Adrenal gland (tissue), 12 donors: Measurements from ENCODE around the gene APBA2. TPM values are rescaled to one million over a fixed set of nuclear protein-coding genes. Genes with fewer than 3 reads are reported as not detected.

Experiments
- DNase-seq, 7 donors: peaks; one replicate each; pipeline ENCODE4 v3.0.0-alpha.2; 2019 to 2020
- H3K27ac ChIP-seq, 5 donors: fragments of 200-600 bp; sonication (generic) in 4 of 5; 1 replicate in 3 of 5; 2 replicates in 2 of 5; pipeline versions ENCODE4 v1.5.1 to v1.8.0; 2016 to 2020; ENCODE audit warnings: mild to moderate bottlenecking in 1 of 5
- H3K27me3 ChIP-seq: fragments of 200-600 bp; 2 replicates; pipeline ENCODE4 v1.8.0; 2021
- H3K36me3 ChIP-seq, 2 donors: fragments of 200-600 bp; replicated peaks in 1 of 2; 1 replicate in 1 of 2; 2 replicates in 1 of 2; pipeline versions ENCODE4 v1.5.1 to v1.8.0; 2018 to 2022
- H3K4me1 ChIP-seq, 2 donors: fragments of 200-600 bp; replicated peaks in 1 of 2; 1 replicate in 1 of 2; 2 replicates in 1 of 2; pipeline versions ENCODE4 v1.5.1 to v1.8.0; 2018 to 2021
- H3K4me3 ChIP-seq, 4 donors: fragments of 200-600 bp; sonication (generic) in 3 of 4; one replicate each; pipeline ENCODE4 v1.5.1; 2016 to 2018
- H3K9me3 ChIP-seq, 3 donors: fragments of 200-600 bp; sonication (generic) in 1 of 3; replicated peaks in 1 of 3; 1 replicate in 2 of 3; 2 replicates in 1 of 3; pipeline versions ENCODE4 v1.5.1 to v1.8.0; 2016 to 2021
- CTCF ChIP-seq, 6 experiments: fragments of 450-650 bp in 4 of 6; fragments of 200-600 bp in 2 of 6; sonication (generic) in 1 of 6; IDR thresholded peaks; 1 replicate in 5 of 6; 2 replicates in 1 of 6; pipeline versions ENCODE4 v1.5.1 to v1.8.0; 2016 to 2021; ENCODE audit warnings: antibody characterized with exemption in 6 of 6, mild to moderate bottlenecking in 2 of 6, moderate library complexity in 1 of 6
- POLR2A ChIP-seq, 2 donors: fragments of 450-650 bp; IDR thresholded peaks; one replicate each; pipeline ENCODE4 v1.6.1; 2017; ENCODE audit warnings: antibody characterized with exemption in 2 of 2, mild to moderate bottlenecking in 2 of 2, moderate library complexity in 1 of 2
- WGBS, 4 donors: extraction: QIAGEN DNeasy Blood & Tissue Kit in 2 of 4; methylation state at CpG; one replicate each; pipeline versions ENCODE4 v1.1.5 to v1.1.7; 2013 to 2017; 5-methylcytosine and 5-hydroxymethylcytosine counted together
- intact Hi-C, 2 donors: fragments of 100-400 bp; cut with DNase I; formaldehyde crosslinking; loops; one replicate each; pipeline versions ENCODE4 v1.14.1 to v1.15.0; 2022 to 2023
- polyA plus RNA-seq, 3 donors: library from polyadenylated mRNA; stranded (reverse); fragments of 200-250 nt in 2 of 3; fragments of 350-450 nt in 1 of 3; fragmentation: Illumina TruSeq in 1 of 3; extraction: RNeasy Lipid Tissue Mini Kit (QIAGEN cat#74804) in 1 of 3; gene quantifications; one replicate each; pipeline ENCODE4 v1.2.3, GENCODE V29; 2013 to 2014
- total RNA-seq, 9 donors: library from RNA; depleted of rRNA in 4 of 9; stranded (reverse); fragments of >200 nt in 4 of 9; fragments of 120-200 nt in 1 of 9; fragmentation: NEBNext Ultra II Directional in 1 of 9; extraction: Animal tissue kit (Norgen Biotek cat#: 25700) in 1 of 9; gene quantifications; one replicate each; pipeline versions ENCODE4 v1.1.0 to v1.2.4, GENCODE V29; 2013 to 2023
- donor health status: healthy with polysubstance abuse.
- donor health status: Bipolar disorder and iron deficiency.
- donor health status: DM: yes; HTN: yes; CAD: no.
- donor health status: DM: no; HTN: no; CAD: no.
- donor health status: DM: no; HTN: no; CAD: no.
- donor health status: DM: yes; HTN: yes; CAD: no.

APBA2 gene
- total and polyA plus RNA-seq, 12 donors: 2.1 to 13.2 (median 4.7) TPM

- intact Hi-C loops: no loop called here
- Histone ChIP-seq H3K9me3 (no peaks in the 10 kb centered on the region), H3K27me3 (no peaks in the 10 kb centered on the region), H3K36me3 (no peaks in the 10 kb centered on the region), H3K4me1 (no peaks in the 10 kb centered on the region), H3K4me3 (no peak overlapping the region), H3K27ac (no peak overlapping the region)
- 85 to 90% (median 88%) methylated on average over 9 to 12 of the region's 12 CpGs for WGBS, 4 donors
- DNase-seq: no peak
- TF ChIP-seq CTCF (IDR thresholded peaks at IDR 0.05): no peak
- TF ChIP-seq POLR2A (IDR thresholded peaks at IDR 0.05): no peak
Measured at GRCh38 chr15:29093696-29094343, 208.0 kb downstream of the APBA2 start.

GRCh38 chr15:29094711-29095110 lies 208.9 kb downstream of the APBA2 start:
- no peak overlapping the region for H3K27ac ChIP-seq
- H3K36me3 ChIP-seq: no peaks in the 10 kb centered on the region
- no peak for TF ChIP-seq POLR2A (IDR thresholded peaks at IDR 0.05)
- TF ChIP-seq CTCF (IDR thresholded peaks at IDR 0.05): no peak
- no peaks in the 10 kb centered on the region for H3K4me1 ChIP-seq
- H3K4me3 ChIP-seq: no peak overlapping the region
- 70 to 87% (median 80%) methylated on average over 2 of the region's 2 CpGs for WGBS, 4 donors
- H3K9me3 ChIP-seq: no peaks in the 10 kb centered on the region
- DNase-seq: no peak
- intact Hi-C loops: no loop called here
- no peaks in the 10 kb centered on the region for H3K27me3 ChIP-seq

GRCh38 chr15:29095746-29096145 lies 210.0 kb downstream of the APBA2 start:
- H3K9me3 ChIP-seq: no peaks in the 10 kb centered on the region
- no peak overlapping the region for H3K27ac ChIP-seq
- intact Hi-C loops: no loop called here
- no peaks in the 10 kb centered on the region for H3K4me1 ChIP-seq
- TF ChIP-seq POLR2A (IDR thresholded peaks at IDR 0.05): no peak
- TF ChIP-seq CTCF (IDR thresholded peaks at IDR 0.05): no peak
- H3K4me3 ChIP-seq: no peak overlapping the region
- H3K27me3 ChIP-seq: no peaks in the 10 kb centered on the region
- no peaks in the 10 kb centered on the region for H3K36me3 ChIP-seq
- no peak for DNase-seq
- 84 to 92% (median 89%) methylated on average over 7 to 9 of the region's 9 CpGs for WGBS, 4 donors

GRCh38 chr15:29097168-29097567 lies 211.4 kb downstream of the APBA2 start:
- TF ChIP-seq CTCF (IDR thresholded peaks at IDR 0.05) (no peak), POLR2A (IDR thresholded peaks at IDR 0.05) (no peak)
- DNase-seq: no peak
- H3K4me1 ChIP-seq: no peaks in the 10 kb centered on the region
- no peak overlapping the region for H3K4me3 ChIP-seq
- no peaks in the 10 kb centered on the region for H3K9me3 ChIP-seq
- 86 to 89% (median 87%) methylated on average over 13 to 14 of the region's 14 CpGs for WGBS, 4 donors
- no peaks in the 10 kb centered on the region for H3K27me3 ChIP-seq
- intact Hi-C loops: no loop called here
- H3K27ac ChIP-seq: no peak overlapping the region
- no peaks in the 10 kb centered on the region for H3K36me3 ChIP-seq
